GM23338 (cell line): Measurements from ENCODE around the gene NCK2. TPM values are rescaled to one million over a fixed set of nuclear protein-coding genes. Genes with fewer than 3 reads are reported as not detected.

Source experiments
- ATAC-seq: fragments of 200-7000 bp; cut with Tn5 transposase; 3 replicates; pipeline ENCODE4 v1.9.1; 2020
- DNase-seq: peaks from one replicate; pipeline ENCODE4 v3.0.0-alpha.2; 2015; ENCODE audit warnings: low spot score
- H2AFZ ChIP-seq: fragments of 200-600 bp; sonication (generic); 2 replicates; pipeline ENCODE4 v1.8.0; 2016; ENCODE audit warnings: antibody characterized with exemption, mild to moderate bottlenecking, moderate library complexity
- H3F3A ChIP-seq: fragments of 200-600 bp; sonication (generic); replicated peaks from 2 replicates; pipeline ENCODE4 v1.8.0; 2017; ENCODE audit warnings: antibody characterized with exemption, mixed run types, low read depth
- H3K27ac ChIP-seq: fragments of 200-600 bp; sonication (generic); 2 replicates; pipeline ENCODE4 v1.6.1; 2016; ENCODE audit warnings: low read depth
- H3K27me3 ChIP-seq: fragments of 200-600 bp; sonication (generic); 2 replicates; pipeline ENCODE4 v1.8.0; 2016; ENCODE audit warnings: mild to moderate bottlenecking, mixed run types, moderate library complexity; ENCODE audit not compliant: insufficient read depth
- H3K36me3 ChIP-seq: fragments of 200-600 bp; sonication (generic); 2 replicates; pipeline ENCODE4 v1.8.0; 2016; ENCODE audit warnings: mild to moderate bottlenecking; ENCODE audit not compliant: insufficient read depth
- H3K4me1 ChIP-seq: fragments of 200-600 bp; sonication (generic); 2 replicates; pipeline ENCODE4 v1.8.0; 2016; ENCODE audit warnings: mild to moderate bottlenecking, moderate library complexity; ENCODE audit not compliant: insufficient read depth
- H3K4me2 ChIP-seq: fragments of 200-600 bp; sonication (generic); 2 replicates; pipeline ENCODE4 v1.7.1; 2017; ENCODE audit warnings: mixed run types
- H3K4me3 ChIP-seq: fragments of 200-600 bp; sonication (generic); 2 replicates; pipeline ENCODE4 v1.6.1; 2016; ENCODE audit warnings: mixed run types
- H3K79me2 ChIP-seq: fragments of 200-600 bp; sonication (generic); replicated peaks from 2 replicates; pipeline ENCODE4 v1.8.0; 2017; ENCODE audit warnings: mild to moderate bottlenecking; ENCODE audit not compliant: insufficient read depth
- H3K9me2 ChIP-seq: fragments of 200-600 bp; sonication (generic); 2 replicates; pipeline ENCODE4 v1.8.0; 2017; ENCODE audit not compliant: insufficient read depth
- H4K20me1 ChIP-seq: fragments of 200-600 bp; sonication (generic); replicated peaks from 2 replicates; pipeline ENCODE4 v1.8.0; 2017; ENCODE audit warnings: mild to moderate bottlenecking; ENCODE audit not compliant: insufficient read depth
- H3K27ac Mint-ChIP-seq: 2 replicates; pipeline ENCODE4 v1.8.0; 2020; ENCODE audit warnings: inconsistent platforms, mild to moderate bottlenecking, moderate library complexity, mixed read lengths
- H3K27me3 Mint-ChIP-seq: 3 replicates; pipeline ENCODE4 v1.8.0; 2022; ENCODE audit warnings: low read depth, mild to moderate bottlenecking, moderate library complexity, mixed read lengths, inconsistent platforms; ENCODE audit not compliant: insufficient read depth, poor library complexity
- H3K36me3 Mint-ChIP-seq: 3 replicates; pipeline ENCODE4 v1.8.0; 2021; ENCODE audit warnings: low read depth, mild to moderate bottlenecking, inconsistent platforms, moderate library complexity, mixed read lengths
- H3K4me1 Mint-ChIP-seq: 3 replicates; pipeline ENCODE4 v1.8.0; 2020; ENCODE audit warnings: mild to moderate bottlenecking, inconsistent platforms, mixed read lengths
- H3K4me3 Mint-ChIP-seq: 3 replicates; pipeline ENCODE4 v1.8.0; 2021; ENCODE audit warnings: moderate library complexity, mild to moderate bottlenecking, inconsistent platforms, mixed read lengths
- H3K9me3 Mint-ChIP-seq: 3 replicates; pipeline ENCODE4 v1.8.0; 2020; ENCODE audit warnings: moderate library complexity, mild to moderate bottlenecking, inconsistent platforms, mixed read lengths
- ETS1 ChIP-seq: IDR thresholded peaks from 2 replicates; pipeline ENCODE4 v1.6.1; 2016; ENCODE audit warnings: antibody characterized with exemption
- REST ChIP-seq: IDR thresholded peaks from one replicate; pipeline ENCODE4 v1.6.1; 2018; ENCODE audit warnings: antibody characterized with exemption; ENCODE audit not compliant: unreplicated experiment
- ZNF462 ChIP-seq: fragments of 250-450 bp; sonication (Bioruptor Pico); IDR thresholded peaks from 2 replicates; pipeline ENCODE4 v1.5.0; 2020; ENCODE audit warnings: mild to moderate bottlenecking, moderate library complexity
- polyA plus RNA-seq: library from polyadenylated mRNA; unstranded; fragments of >200 nt; fragmentation: Nextera tagmentation; extraction: Ambion mirVana; gene quantifications from 2 replicates; pipeline ENCODE4 v1.2.1, GENCODE V29; 2016
- total RNA-seq: library from RNA; depleted of rRNA; stranded (reverse); fragments of >200 nt; shearing (Covaris generic); gene quantifications from 2 replicates; pipeline ENCODE4 v1.2.3, GENCODE V29; 2014

The NCK2 gene
- total and polyA plus RNA-seq, 2 experiments from 2014 or later: 26.9 to 59.9 TPM

- TF ChIP-seq REST (no peak), ZNF462 (no peak), ETS1 (no peak)
Measured at GRCh38 chr2:105936954-105937353, 192.2 kb downstream of the NCK2 start (continued).

- Histone ChIP-seq H3K36me3 (no peaks in the 10 kb centered on the region; the same call in 1 of the 2 replicates), H3K27me3 (no peaks in the 10 kb centered on the region), H3K79me2 (no peaks in the 10 kb centered on the region), H3K27ac (no peak overlapping the region), H3K4me3 (no peak overlapping the region), H4K20me1 (no peaks in the 10 kb centered on the region), H2AFZ (no peak overlapping the region), H3K4me1 (no peaks in the 10 kb centered on the region), H3F3A (no peaks in the 10 kb centered on the region), H3K9me2 (no peaks in the 10 kb centered on the region), H3K4me2 (no peak overlapping the region)
- H3K36me3 Mint-ChIP-seq: peaks cover 14% of the 10 kb centered on the region; the same call in 2 of the 3 replicates
- H3K27me3 Mint-ChIP-seq: no peaks in the 10 kb centered on the region
- H3K27ac Mint-ChIP-seq: no peak overlapping the region
- H3K4me1 Mint-ChIP-seq: no peaks in the 10 kb centered on the region
- TF ChIP-seq ZNF462: no peak
- no peak overlapping the region for H3K4me3 Mint-ChIP-seq
- DNase-seq (no peak), ATAC-seq (no peak)
- peaks cover 27% of the 10 kb centered on the region for H3K9me3 Mint-ChIP-seq
Measured at GRCh38 chr2:105937498-105938097, 192.9 kb downstream of the NCK2 start.
